HFFc6 (cell line): ENCODE data around the gene CTDP1. TPM values are rescaled to one million over a fixed set of nuclear protein-coding genes. Genes with fewer than 3 reads are reported as not detected.

Experiments
- DNase-seq: peaks from one replicate; pipeline ENCODE4 v3.0.0-alpha.2; 2018
- H3K27ac Mint-ChIP-seq: 2 replicates; pipeline ENCODE4 v1.8.0; 2020; ENCODE audit warnings: mild to moderate bottlenecking, mixed read lengths
- H3K27me3 Mint-ChIP-seq: 2 replicates; pipeline ENCODE4 v1.8.0; 2021; ENCODE audit warnings: mild to moderate bottlenecking, moderate library complexity, mixed read lengths; ENCODE audit not compliant: insufficient read depth
- H3K36me3 Mint-ChIP-seq: 2 replicates; pipeline ENCODE4 v1.8.0; 2021; ENCODE audit warnings: low read depth, mixed read lengths
- H3K4me1 Mint-ChIP-seq: 2 replicates; pipeline ENCODE4 v1.8.0; 2020; ENCODE audit warnings: low read depth, mixed read lengths
- H3K4me3 Mint-ChIP-seq: 2 replicates; pipeline ENCODE4 v1.8.0; 2020; ENCODE audit warnings: mild to moderate bottlenecking, moderate library complexity, mixed read lengths
- H3K9me3 Mint-ChIP-seq: 2 replicates; pipeline ENCODE4 v1.8.0; 2020; ENCODE audit warnings: mild to moderate bottlenecking, mixed read lengths
- total RNA-seq, 6 experiments: library from RNA; stranded (reverse); fragmentation: NEBNext Ultra II Directional; extraction: Animal tissue kit (Norgen Biotek cat#: 25700); gene quantifications; 2 replicates in 1 of 6; 3 replicates in 5 of 6; pipeline ENCODE4 v1.2.3, GENCODE V29; 2021
- TF ChIP-seq, protein P1 (sequence below): fragments of 200-600 bp; sonication (generic); IDR thresholded peaks from 2 replicates; pipeline ENCODE4 v1.5.0; 2021; ENCODE audit warnings: antibody characterized with exemption, mild to moderate bottlenecking

Gene CTDP1
- total RNA-seq, 6 experiments from 2014 or later = 15.6 to 18.2 (median 16.6) TPM

DNA sequence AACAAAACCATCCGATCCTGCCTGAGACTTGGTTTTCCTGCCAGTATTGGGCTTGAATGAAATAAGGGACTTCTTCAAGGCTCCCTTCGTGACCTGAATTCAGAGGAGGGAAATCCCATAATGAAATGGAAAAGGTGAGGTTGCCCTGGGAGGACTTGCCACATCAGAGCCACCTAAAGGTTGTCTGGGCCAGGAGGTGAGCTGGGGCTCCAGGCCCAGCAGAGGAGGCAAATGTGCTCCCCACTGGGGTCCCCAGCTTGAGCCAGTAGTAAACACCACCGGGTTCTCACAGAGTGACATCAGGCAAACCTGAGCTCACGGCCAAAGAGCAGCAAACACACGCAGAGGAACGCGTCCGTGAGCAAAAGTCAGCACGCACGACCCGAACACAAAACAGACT is 28.6 kb upstream of the CTDP1 start:
- Mint-ChIP-seq H3K36me3 (no peaks in the 10 kb centered on the region), H3K4me3 (no peak overlapping the region), H3K27ac (no peak overlapping the region), H3K4me1 (no peaks in the 10 kb centered on the region), H3K27me3 (peaks cover 18% of the 10 kb centered on the region), H3K9me3 (peaks cover 5% of the 10 kb centered on the region)
- no peak for DNase-seq
- TF ChIP-seq, protein P1, sequence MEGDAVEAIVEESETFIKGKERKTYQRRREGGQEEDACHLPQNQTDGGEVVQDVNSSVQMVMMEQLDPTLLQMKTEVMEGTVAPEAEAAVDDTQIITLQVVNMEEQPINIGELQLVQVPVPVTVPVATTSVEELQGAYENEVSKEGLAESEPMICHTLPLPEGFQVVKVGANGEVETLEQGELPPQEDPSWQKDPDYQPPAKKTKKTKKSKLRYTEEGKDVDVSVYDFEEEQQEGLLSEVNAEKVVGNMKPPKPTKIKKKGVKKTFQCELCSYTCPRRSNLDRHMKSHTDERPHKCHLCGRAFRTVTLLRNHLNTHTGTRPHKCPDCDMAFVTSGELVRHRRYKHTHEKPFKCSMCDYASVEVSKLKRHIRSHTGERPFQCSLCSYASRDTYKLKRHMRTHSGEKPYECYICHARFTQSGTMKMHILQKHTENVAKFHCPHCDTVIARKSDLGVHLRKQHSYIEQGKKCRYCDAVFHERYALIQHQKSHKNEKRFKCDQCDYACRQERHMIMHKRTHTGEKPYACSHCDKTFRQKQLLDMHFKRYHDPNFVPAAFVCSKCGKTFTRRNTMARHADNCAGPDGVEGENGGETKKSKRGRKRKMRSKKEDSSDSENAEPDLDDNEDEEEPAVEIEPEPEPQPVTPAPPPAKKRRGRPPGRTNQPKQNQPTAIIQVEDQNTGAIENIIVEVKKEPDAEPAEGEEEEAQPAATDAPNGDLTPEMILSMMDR = no peak

DNA sequence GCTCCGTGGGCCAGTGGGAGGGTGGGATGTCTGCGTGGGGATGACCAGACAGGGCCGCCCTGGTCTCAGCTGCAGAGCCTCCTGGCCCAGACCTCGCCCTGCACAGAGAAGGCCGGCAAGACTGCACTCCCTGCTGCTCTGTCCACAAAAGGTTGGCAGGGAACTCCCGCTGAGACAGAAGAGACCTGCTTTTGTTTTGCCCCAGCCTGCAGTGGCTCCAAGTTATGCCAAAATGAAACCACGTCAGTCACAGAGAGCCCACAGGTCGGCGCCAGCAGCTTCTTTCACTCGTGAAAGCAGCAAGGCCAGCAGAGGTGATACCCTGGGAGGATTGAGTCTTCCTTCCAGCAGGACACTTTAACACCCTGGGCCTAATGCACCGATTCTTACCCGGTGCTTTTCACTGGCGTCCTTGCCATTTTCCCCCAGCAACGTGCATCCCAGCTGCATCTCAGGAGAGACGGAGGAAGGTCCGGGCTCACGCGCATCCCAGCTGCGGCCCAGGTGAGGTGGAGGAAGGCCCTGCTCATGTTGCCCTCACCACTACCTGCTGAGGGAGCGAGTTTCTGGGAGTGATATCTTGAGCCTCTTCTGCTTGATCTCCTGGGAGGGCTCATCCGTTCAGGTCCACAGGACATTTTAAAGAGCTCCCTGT is 22.1 kb upstream of the CTDP1 start:
- no peaks in the 10 kb centered on the region for H3K36me3 Mint-ChIP-seq
- peaks cover 36% of the 10 kb centered on the region for H3K27me3 Mint-ChIP-seq
- TF ChIP-seq, protein P1 = no peak

DNA sequence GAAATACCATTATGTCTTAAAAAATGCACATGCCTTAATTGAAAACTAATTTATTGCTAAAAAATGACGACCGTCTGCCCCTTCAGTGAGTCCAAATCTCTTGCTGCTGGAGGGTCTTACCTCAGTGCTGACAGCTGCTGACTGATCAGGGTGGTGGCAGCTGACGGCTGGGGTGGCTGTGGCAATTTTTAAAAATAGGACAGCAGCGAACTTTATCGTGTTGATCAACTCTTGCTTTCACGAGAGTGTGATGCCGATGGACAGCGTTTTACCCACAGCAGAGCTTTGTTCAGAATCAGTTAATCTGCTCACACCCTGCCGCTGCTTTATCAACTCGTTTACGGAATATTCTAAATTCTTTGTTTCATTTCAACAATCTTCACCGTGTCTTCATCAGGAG is 21.2 kb upstream of the CTDP1 start:
- Mint-ChIP-seq H3K27me3 (peaks cover 38% of the 10 kb centered on the region), H3K4me3 (no peak overlapping the region), H3K4me1 (no peaks in the 10 kb centered on the region), H3K9me3 (peaks cover 10% of the 10 kb centered on the region), H3K27ac (no peak overlapping the region), H3K36me3 (no peaks in the 10 kb centered on the region)
- TF ChIP-seq, protein P1 = no peak
- no peak for DNase-seq

More for the DNA sequence above, 22.1 kb upstream of the CTDP1 start:
- Mint-ChIP-seq H3K9me3 (peaks cover 10% of the 10 kb centered on the region), H3K4me3 (no peak overlapping the region), H3K4me1 (no peaks in the 10 kb centered on the region), H3K27ac (no peak overlapping the region)
- no peak for DNase-seq

DNA sequence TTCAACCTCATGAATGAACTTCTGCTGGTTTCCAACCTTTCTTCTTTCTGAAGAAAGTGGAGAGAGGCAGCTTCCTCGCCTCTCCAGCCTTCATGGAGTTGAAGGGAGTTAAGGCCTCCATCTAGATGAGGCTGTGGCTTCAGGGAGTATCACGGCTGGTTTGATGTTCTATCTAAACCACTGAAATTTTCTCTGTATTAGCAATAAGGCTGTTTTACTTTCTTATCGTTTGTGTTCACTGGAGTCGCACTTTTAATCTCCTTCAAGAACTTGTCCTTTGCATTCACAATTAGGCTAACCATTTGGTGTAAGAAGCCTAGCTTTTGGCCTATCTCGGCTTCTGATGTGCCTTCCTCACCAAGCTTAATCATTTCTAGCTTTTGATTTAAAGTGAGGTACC is 19.9 kb upstream of the CTDP1 start:
- no peak overlapping the region for H3K4me3 Mint-ChIP-seq
- peaks cover 7% of the 10 kb centered on the region for H3K4me1 Mint-ChIP-seq
- TF ChIP-seq, protein P1 = no peak

DNA sequence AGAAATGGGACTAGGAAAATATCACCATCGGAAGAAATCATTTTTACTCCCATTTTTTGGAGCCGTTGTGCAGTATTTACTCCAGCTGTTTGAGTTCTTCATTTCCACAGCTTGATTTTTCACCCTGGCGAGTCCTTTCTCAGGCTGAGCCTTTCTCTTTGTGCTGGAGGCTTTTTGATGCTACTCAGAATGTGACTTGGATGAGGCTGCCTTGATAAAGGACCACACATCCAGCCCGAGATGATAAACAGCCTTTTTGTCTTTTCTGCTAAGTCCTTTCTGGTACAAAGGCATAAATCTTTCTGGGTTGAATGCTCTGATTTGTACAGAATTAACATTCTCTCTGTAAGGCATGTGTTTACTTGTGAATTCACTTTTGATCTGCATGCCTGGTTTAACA is 17.6 kb upstream of the CTDP1 start:
- peaks cover 11% of the 10 kb centered on the region for H3K4me1 Mint-ChIP-seq
- no peak overlapping the region for H3K27ac Mint-ChIP-seq
- no peaks in the 10 kb centered on the region for H3K9me3 Mint-ChIP-seq
- H3K36me3 Mint-ChIP-seq = no peaks in the 10 kb centered on the region
- H3K4me3 Mint-ChIP-seq = no peak overlapping the region
- no peak for DNase-seq
- peaks cover 30% of the 10 kb centered on the region for H3K27me3 Mint-ChIP-seq
- TF ChIP-seq, protein P1 = no peak

More for the DNA sequence above, 19.9 kb upstream of the CTDP1 start:
- peaks cover 10% of the 10 kb centered on the region for H3K9me3 Mint-ChIP-seq
- no peak overlapping the region for H3K27ac Mint-ChIP-seq
- no peaks in the 10 kb centered on the region for H3K36me3 Mint-ChIP-seq
- H3K27me3 Mint-ChIP-seq = peaks cover 38% of the 10 kb centered on the region
- no peak for DNase-seq
